Mesenchymal stem cell (in vitro differentiated cells and primary cell): ENCODE data around the gene STRN.

ENCODE experiments used
- DNase-seq: peaks from one replicate; pipeline ENCODE4 v3.0.0-alpha.2; 2013
- H2AFZ ChIP-seq: one replicate; pipeline ENCODE4 v1.6.1; 2013; ENCODE audit warnings: low read depth, mild to moderate bottlenecking, control low read depth, inconsistent platforms, low read length, moderate library complexity
- H2AK5ac ChIP-seq: 2 replicates; pipeline ENCODE4 v1.6.1; 2013; ENCODE audit warnings: low read length, moderate library complexity, mild to moderate bottlenecking, inconsistent platforms; ENCODE audit not compliant: severe bottlenecking
- H2BK120ac ChIP-seq: one replicate; pipeline ENCODE4 v1.6.1; 2013; ENCODE audit warnings: low read depth, mild to moderate bottlenecking, inconsistent platforms, low read length, moderate library complexity
- H2BK12ac ChIP-seq, 2 experiments: one replicate each; pipeline ENCODE4 v1.6.1; 2013; ENCODE audit warnings: inconsistent platforms in 2 of 2, low read length in 2 of 2, mild to moderate bottlenecking in 2 of 2, moderate library complexity in 2 of 2, control low read depth in 1 of 2
- H2BK15ac ChIP-seq: one replicate; pipeline ENCODE4 v1.6.1; 2013; ENCODE audit warnings: mild to moderate bottlenecking, low read depth, inconsistent platforms; ENCODE audit not compliant: poor library complexity, severe bottlenecking
- H2BK5ac ChIP-seq: 2 replicates; pipeline ENCODE4 v1.6.1; 2013; ENCODE audit warnings: low read depth, mild to moderate bottlenecking, low read length, control low read depth, inconsistent platforms; ENCODE audit not compliant: poor library complexity, severe bottlenecking
- H3K14ac ChIP-seq, 2 experiments: one replicate each; pipeline ENCODE4 v1.6.1; 2013; ENCODE audit warnings: inconsistent platforms in 2 of 2, low read length in 2 of 2, control low read depth in 1 of 2, mild to moderate bottlenecking in 1 of 2, moderate library complexity in 1 of 2
- H3K18ac ChIP-seq, 2 experiments: one replicate each; pipeline ENCODE4 v1.6.1; 2013; ENCODE audit warnings: inconsistent platforms in 2 of 2, low read length in 2 of 2, control low read depth in 1 of 2, low read depth in 1 of 2, mild to moderate bottlenecking in 1 of 2
- H3K23ac ChIP-seq, 2 experiments: one replicate each; pipeline ENCODE4 v1.6.1; 2013; ENCODE audit warnings: inconsistent platforms in 2 of 2, low read length in 2 of 2, mild to moderate bottlenecking in 2 of 2, moderate library complexity in 2 of 2, control low read depth in 1 of 2
- H3K27ac ChIP-seq: 2 replicates; pipeline ENCODE4 v1.5.1; 2013; ENCODE audit warnings: mild to moderate bottlenecking, moderate library complexity, low read length, control low read depth, inconsistent platforms; ENCODE audit not compliant: poor library complexity, severe bottlenecking
- H3K27me3 ChIP-seq, 2 experiments: 2 replicates each; pipeline versions ENCODE4 v1.6.1 to v1.7.0; 2013; ENCODE audit warnings: low read length in 2 of 2, mild to moderate bottlenecking in 2 of 2, moderate library complexity in 2 of 2, control low read depth in 1 of 2, inconsistent platforms in 1 of 2; ENCODE audit not compliant: control insufficient read depth in 1 of 2, insufficient read depth in 1 of 2
- H3K36me3 ChIP-seq, 2 experiments: 2 replicates each; pipeline versions ENCODE4 v1.6.1 to v1.7.0; 2013; ENCODE audit warnings: low read length in 2 of 2, control low read depth in 1 of 2, inconsistent platforms in 1 of 2, low read depth in 1 of 2, mild to moderate bottlenecking in 1 of 2; ENCODE audit not compliant: insufficient read depth in 2 of 2, control insufficient read depth in 1 of 2
- H3K4ac ChIP-seq, 2 experiments: one replicate each; pipeline ENCODE4 v1.6.1; 2013; ENCODE audit warnings: inconsistent platforms in 2 of 2, low read length in 2 of 2, mild to moderate bottlenecking in 2 of 2, moderate library complexity in 2 of 2, control low read depth in 1 of 2, low read depth in 1 of 2
- H3K4me1 ChIP-seq: 2 replicates; pipeline ENCODE4 v1.6.1; 2013; ENCODE audit warnings: low read depth, low read length, control low read depth; ENCODE audit not compliant: control insufficient read depth, insufficient read depth
- H3K4me2 ChIP-seq: 2 replicates; pipeline ENCODE4 v1.6.1; 2013; ENCODE audit warnings: low read length, mild to moderate bottlenecking, inconsistent platforms; ENCODE audit not compliant: poor library complexity, severe bottlenecking
- H3K4me3 ChIP-seq, 2 experiments: 2 replicates each; pipeline versions ENCODE4 v1.5.1 to v1.7.0; 2013; ENCODE audit warnings: low read length in 2 of 2, mild to moderate bottlenecking in 2 of 2, control low read depth in 1 of 2, low read depth in 1 of 2; ENCODE audit not compliant: insufficient read depth in 1 of 2
- H3K79me1 ChIP-seq: replicated peaks from 2 replicates; pipeline ENCODE4 v1.6.1; 2013; ENCODE audit warnings: mild to moderate bottlenecking, control low read depth, low read length, inconsistent platforms; ENCODE audit not compliant: poor library complexity, severe bottlenecking
- H3K9ac ChIP-seq: 2 replicates; pipeline ENCODE4 v1.7.0; 2013; ENCODE audit warnings: mild to moderate bottlenecking, low read length, moderate library complexity
- H3K9me3 ChIP-seq: 2 replicates; pipeline ENCODE4 v1.7.0; 2013; ENCODE audit warnings: mild to moderate bottlenecking, low read length; ENCODE audit not compliant: control insufficient read depth
- H4K8ac ChIP-seq: one replicate; pipeline ENCODE4 v1.6.1; 2013; ENCODE audit warnings: inconsistent platforms, mild to moderate bottlenecking, low read length, moderate library complexity
- H4K91ac ChIP-seq: one replicate; pipeline ENCODE4 v1.6.1; 2013; ENCODE audit warnings: mild to moderate bottlenecking, low read length, inconsistent platforms
- WGBS: methylation state at CpG from one replicate; pipeline ENCODE4 v1.1.7; 2013; ENCODE audit warnings: mixed read lengths; 5-methylcytosine and 5-hydroxymethylcytosine counted together

Gene STRN

GRCh38 chr2:36921984-36922383, 44.4 kb downstream of the STRN start:
- H4K8ac ChIP-seq, result no peak overlapping the region
- no peak overlapping the region for H3K4me2 ChIP-seq
- H3K4me1 ChIP-seq, result no peaks in the 10 kb centered on the region
- H3K4me3 ChIP-seq, result no peak overlapping the region
- no peak overlapping the region for H2BK15ac ChIP-seq
- DNase-seq, result no peak
- WGBS, result 67% methylated on average over 3 of the region's 3 CpGs
- no peak overlapping the region for H2BK120ac ChIP-seq
- no peak overlapping the region for H3K9ac ChIP-seq
- no peak overlapping the region for H3K23ac ChIP-seq
- H2AK5ac ChIP-seq, result no peak overlapping the region
- no peak overlapping the region for H4K91ac ChIP-seq
- no peak overlapping the region for H2BK12ac ChIP-seq
- H2AFZ ChIP-seq, result no peak overlapping the region
- no peaks in the 10 kb centered on the region for H3K36me3 ChIP-seq
- H2BK5ac ChIP-seq, result no peak overlapping the region
- no peaks in the 10 kb centered on the region for H3K9me3 ChIP-seq
- no peak overlapping the region for H3K27ac ChIP-seq
- peaks cover 1% of the 10 kb centered on the region for H3K79me1 ChIP-seq
- H3K14ac ChIP-seq, result no peak overlapping the region
- H3K4ac ChIP-seq, result no peak overlapping the region
- H3K27me3 ChIP-seq, result no peaks in the 10 kb centered on the region
- H3K18ac ChIP-seq, result no peak overlapping the region

- no peak overlapping the region for H2BK120ac ChIP-seq
- H3K9ac ChIP-seq, result peak overlapping the region; percentile 14
- no peak overlapping the region for H3K23ac ChIP-seq
- no peak overlapping the region for H3K18ac ChIP-seq
- H3K4ac ChIP-seq, result no peak overlapping the region
- H4K91ac ChIP-seq, result no peak overlapping the region
- H3K4me2 ChIP-seq, result no peak overlapping the region
- H3K27me3 ChIP-seq, result no peaks in the 10 kb centered on the region
- peaks cover 1% of the 10 kb centered on the region for H3K79me1 ChIP-seq
- no peak overlapping the region for H2BK12ac ChIP-seq
- no peak for DNase-seq
- H3K4me3 ChIP-seq, result no peak overlapping the region
- no peak overlapping the region for H4K8ac ChIP-seq
- H2AFZ ChIP-seq, result no peak overlapping the region
- peaks cover 0 to 9% of the 10 kb centered on the region in 2 experiments for H3K36me3 ChIP-seq
- H3K4me1 ChIP-seq, result no peaks in the 10 kb centered on the region
- no peaks in the 10 kb centered on the region for H3K9me3 ChIP-seq
- no peak overlapping the region for H3K27ac ChIP-seq
- WGBS, result 70% methylated on average over 7 of the region's 7 CpGs
- no peak overlapping the region for H2BK5ac ChIP-seq
- no peak overlapping the region for H3K14ac ChIP-seq
- H2AK5ac ChIP-seq, result no peak overlapping the region
- no peak overlapping the region for H2BK15ac ChIP-seq
These were observed 47.1 kb downstream of the STRN start for GRCh38 chr2:36919041-36919837.

- Histone ChIP-seq H2BK15ac (no peak overlapping the region), H3K18ac (no peak overlapping the region), H3K79me1 (peaks cover 5% of the 10 kb centered on the region), H3K23ac (no peak overlapping the region), H4K8ac (no peak overlapping the region), H3K9me3 (no peaks in the 10 kb centered on the region), H3K36me3 (peaks cover 0 to 15% of the 10 kb centered on the region in 2 experiments), H3K27me3 (no peaks in the 10 kb centered on the region), H3K4me3 (no peak overlapping the region), H3K9ac (peak overlapping the region; percentile 41), H2AFZ (no peak overlapping the region), H2AK5ac (no peak overlapping the region), H3K4me2 (no peak overlapping the region), H2BK12ac (no peak overlapping the region), H3K4ac (no peak overlapping the region), H4K91ac (no peak overlapping the region), H3K14ac (no peak overlapping the region), H2BK120ac (no peak overlapping the region), H2BK5ac (no peak overlapping the region), H3K27ac (no peak overlapping the region), H3K4me1 (no peaks in the 10 kb centered on the region)
- no peak for DNase-seq
These were observed 48.0 kb downstream of the STRN start for GRCh38 chr2:36918307-36918706.

- H2BK15ac ChIP-seq, result no peak overlapping the region
- peaks cover 0 to 28% of the 10 kb centered on the region in 2 experiments for H3K36me3 ChIP-seq
- H3K18ac ChIP-seq, result no peak overlapping the region
- H2BK120ac ChIP-seq, result no peak overlapping the region
- H3K4ac ChIP-seq, result no peak overlapping the region
- no peak overlapping the region for H3K9ac ChIP-seq
- WGBS, result 88% methylated on average over 1 of the region's 1 CpG
- H3K9me3 ChIP-seq, result no peaks in the 10 kb centered on the region
- no peak for DNase-seq
- no peak overlapping the region for H3K4me2 ChIP-seq
- H4K8ac ChIP-seq, result no peak overlapping the region
- H3K27ac ChIP-seq, result no peak overlapping the region
- no peak overlapping the region for H3K14ac ChIP-seq
- H4K91ac ChIP-seq, result no peak overlapping the region
- H3K79me1 ChIP-seq, result peaks cover 7% of the 10 kb centered on the region
- no peak overlapping the region for H2AK5ac ChIP-seq
- H3K4me1 ChIP-seq, result no peaks in the 10 kb centered on the region
- H3K23ac ChIP-seq, result no peak overlapping the region
- H3K4me3 ChIP-seq, result no peak overlapping the region
- H3K27me3 ChIP-seq, result no peaks in the 10 kb centered on the region
- H2BK5ac ChIP-seq, result no peak overlapping the region
- H2BK12ac ChIP-seq, result no peak overlapping the region
- no peak overlapping the region for H2AFZ ChIP-seq
These were observed 50.7 kb downstream of the STRN start for GRCh38 chr2:36915627-36916026.
